ENCODE results near the gene FOXJ3.

- TF ChIP-seq POLR2A (IDR thresholded peaks at IDR 0.05) = no peak
- no peak for TF ChIP-seq CTCF (IDR thresholded peaks at IDR 0.05)
These were observed 21.1 kb downstream of the FOXJ3 start for GRCh38 chr1:42313970-42314369.

Measured in uterus (tissue), 2 donors.